Mononuclear cell (primary cell): Measurements from ENCODE around the gene STRADA. TPM values are rescaled to one million over a fixed set of nuclear protein-coding genes. Genes with fewer than 3 reads are reported as not detected.
A peak's percentile ranks its signal among the peaks of the same experiment; 100 is the strongest.

Experiments used
- H3K27me3 ChIP-seq: 2 replicates; pipeline ENCODE4 v1.6.0; 2011; ENCODE audit warnings: low read length, control low read depth; ENCODE audit not compliant: insufficient read depth
- H3K4me1 ChIP-seq: 2 replicates; pipeline ENCODE4 v1.5.1; 2011; ENCODE audit warnings: mild to moderate bottlenecking, low read length, control low read depth; ENCODE audit not compliant: insufficient read depth
- H3K4me3 ChIP-seq: 2 replicates; pipeline ENCODE4 v1.5.1; 2011; ENCODE audit warnings: mild to moderate bottlenecking, low read length, moderate library complexity
- H3K9me3 ChIP-seq: 2 replicates; pipeline ENCODE4 v1.5.1; 2011; ENCODE audit warnings: low read depth, mild to moderate bottlenecking, control low read depth, low read length
- total RNA-seq: library from RNA; depleted of rRNA; stranded (reverse); fragments of >200 nt; gene quantifications from one replicate; pipeline ENCODE4 v1.2.3, GENCODE V29; 2012

The STRADA gene, protein sequence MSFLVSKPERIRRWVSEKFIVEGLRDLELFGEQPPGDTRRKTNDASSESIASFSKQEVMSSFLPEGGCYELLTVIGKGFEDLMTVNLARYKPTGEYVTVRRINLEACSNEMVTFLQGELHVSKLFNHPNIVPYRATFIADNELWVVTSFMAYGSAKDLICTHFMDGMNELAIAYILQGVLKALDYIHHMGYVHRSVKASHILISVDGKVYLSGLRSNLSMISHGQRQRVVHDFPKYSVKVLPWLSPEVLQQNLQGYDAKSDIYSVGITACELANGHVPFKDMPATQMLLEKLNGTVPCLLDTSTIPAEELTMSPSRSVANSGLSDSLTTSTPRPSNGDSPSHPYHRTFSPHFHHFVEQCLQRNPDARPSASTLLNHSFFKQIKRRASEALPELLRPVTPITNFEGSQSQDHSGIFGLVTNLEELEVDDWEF
- 37.7 TPM for total RNA-seq

DNA sequence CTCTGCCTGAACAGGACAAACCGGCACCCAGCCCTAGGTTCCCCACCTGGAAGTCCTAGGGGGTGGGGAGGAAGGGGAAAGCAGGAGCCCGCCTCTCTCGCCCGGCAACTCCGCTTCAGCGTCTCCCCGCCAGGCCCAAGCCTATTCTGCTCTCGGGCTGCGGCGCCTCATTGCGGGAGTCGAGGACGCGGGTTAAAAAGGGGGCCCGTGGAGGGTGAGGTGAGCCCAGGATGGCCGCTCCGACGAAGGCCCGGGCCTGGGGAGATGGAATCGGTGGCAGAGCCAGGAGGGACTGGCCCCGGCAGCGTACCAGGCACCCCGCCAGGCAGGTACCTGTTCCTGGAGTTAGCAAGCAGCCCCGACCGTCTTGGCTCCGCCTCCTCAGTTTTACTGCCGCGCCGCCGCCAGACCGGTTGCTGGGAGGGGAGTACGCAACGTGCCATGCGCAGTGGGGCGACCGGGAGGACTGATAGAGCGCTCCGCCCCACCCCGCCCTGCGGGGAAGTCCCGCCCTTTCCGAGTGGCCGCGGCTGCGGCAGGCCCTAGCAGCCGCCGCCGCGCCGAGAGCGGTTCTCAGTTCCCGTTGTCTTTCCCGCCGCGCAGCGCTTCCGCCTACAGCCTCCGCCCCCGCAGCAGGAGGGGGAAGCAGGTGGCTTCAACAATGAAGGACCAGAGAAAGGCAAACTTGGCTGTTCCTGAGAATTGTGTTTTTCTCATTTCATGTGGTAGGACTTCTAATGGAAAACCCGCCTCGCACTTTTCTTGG lies at the start of gene STRADA:
Gene STRADA (minus strand): TSS at position 392 of the 766 bp plus-strand sequence. CDS start 13,430 bp downstream, outside the sequence.
- peak within 1 kb of the TSS; percentile 89 for H3K4me3 ChIP-seq
- no peaks in the 10 kb centered on the region for H3K27me3 ChIP-seq
- peaks cover 28% of the 10 kb centered on the region for H3K4me1 ChIP-seq
- no peaks in the 10 kb centered on the region for H3K9me3 ChIP-seq

DNA sequence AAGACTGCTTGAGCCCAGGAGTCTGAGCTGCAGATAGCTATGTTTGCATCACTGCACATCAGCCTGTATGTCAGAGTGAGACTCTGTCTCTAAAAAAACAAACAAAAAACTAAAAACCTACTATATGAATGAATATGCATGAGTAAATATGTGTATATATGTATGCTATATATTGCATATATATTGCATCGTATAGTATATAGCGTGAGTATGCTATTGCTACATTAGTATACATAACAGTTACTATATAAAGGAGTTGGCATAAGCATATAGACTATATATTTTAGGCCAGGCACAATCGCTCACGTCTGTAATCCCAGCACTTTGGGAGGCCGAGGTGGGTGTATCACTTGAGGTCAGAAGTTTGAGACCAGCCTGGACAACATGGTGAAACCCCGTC lies 48.5 kb upstream of the STRADA start:
- no peaks in the 10 kb centered on the region for H3K4me1 ChIP-seq
- no peaks in the 10 kb centered on the region for H3K27me3 ChIP-seq
- H3K9me3 ChIP-seq, result no peaks in the 10 kb centered on the region
- H3K4me3 ChIP-seq, result no peak overlapping the region

DNA sequence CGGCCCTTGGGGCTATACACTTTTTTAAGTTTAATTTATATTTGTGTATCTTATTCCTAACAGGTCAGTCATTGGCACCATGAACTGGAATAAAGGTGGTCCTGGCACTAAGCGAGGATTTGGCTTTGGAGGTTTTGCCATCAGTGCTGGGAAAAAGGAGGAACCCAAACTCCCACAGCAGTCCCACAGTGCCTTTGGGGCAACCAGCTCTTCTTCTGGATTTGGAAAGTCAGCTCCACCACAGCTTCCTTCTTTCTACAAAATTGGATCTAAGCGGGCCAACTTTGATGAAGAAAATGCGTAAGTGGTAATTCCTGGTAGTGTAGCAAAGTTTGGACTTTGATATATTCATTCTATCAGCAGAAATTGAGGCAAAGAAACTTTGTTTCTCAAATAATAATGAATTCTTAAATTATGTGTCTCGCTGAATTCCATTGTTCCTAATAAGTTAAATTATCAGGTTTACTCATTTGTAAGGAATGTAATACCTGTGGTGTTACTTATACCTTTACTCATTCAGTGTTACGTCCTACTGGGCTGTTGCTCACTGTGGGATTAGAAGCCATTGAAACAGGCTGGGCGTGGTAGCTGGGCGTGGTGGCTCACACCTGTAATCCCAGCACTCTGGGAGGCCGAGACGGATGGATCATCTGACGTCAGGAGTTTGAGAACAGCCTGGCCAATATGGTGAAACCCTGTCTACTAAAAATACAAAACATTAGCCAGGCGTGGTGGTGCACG lies 45.5 kb upstream of the STRADA start:
- H3K4me3 ChIP-seq, result no peak overlapping the region
- H3K4me1 ChIP-seq, result peaks cover 3% of the 10 kb centered on the region
- no peaks in the 10 kb centered on the region for H3K27me3 ChIP-seq
- H3K9me3 ChIP-seq, result no peaks in the 10 kb centered on the region

DNA sequence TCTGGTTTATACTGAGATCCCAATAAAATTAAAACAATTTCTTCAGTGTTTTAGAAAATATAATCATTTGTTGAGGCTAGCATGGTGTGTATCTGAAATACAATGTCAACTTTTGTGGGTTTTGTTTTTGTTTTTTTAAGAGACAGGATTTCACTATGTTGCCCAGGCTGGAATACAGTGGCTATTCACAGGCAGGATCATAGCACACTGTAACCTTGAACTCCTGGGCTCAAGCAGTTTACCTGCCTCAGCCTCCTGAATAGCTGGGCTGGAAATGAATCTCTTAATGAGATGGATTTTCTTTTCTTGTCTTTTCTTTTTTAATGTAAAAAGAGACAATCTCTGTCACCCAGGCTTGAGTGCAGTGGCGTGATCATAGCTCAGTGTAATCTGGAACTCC lies 44.5 kb upstream of the STRADA start:
- H3K4me1 ChIP-seq, result peaks cover 3% of the 10 kb centered on the region
- H3K4me3 ChIP-seq, result no peak overlapping the region
- H3K9me3 ChIP-seq, result no peaks in the 10 kb centered on the region
- H3K27me3 ChIP-seq, result no peaks in the 10 kb centered on the region

DNA sequence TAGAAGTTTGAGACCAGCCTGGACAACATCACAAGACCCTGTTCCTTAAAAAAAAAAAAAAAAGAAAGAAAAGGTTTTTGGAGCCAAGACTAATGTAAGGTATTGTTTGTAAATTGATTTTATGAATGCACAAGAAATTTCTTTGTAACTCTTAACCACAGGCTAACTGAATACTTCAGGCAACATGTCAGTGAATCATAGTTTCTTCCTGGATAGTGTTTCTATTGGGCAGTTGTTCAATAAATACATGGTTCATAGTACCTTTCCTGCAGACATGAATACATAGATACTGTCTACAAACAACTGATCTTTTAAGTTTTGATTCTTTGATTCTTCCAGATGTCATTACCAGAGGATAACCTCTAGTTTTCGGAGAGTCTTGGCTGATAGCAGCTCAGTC lies 44.0 kb upstream of the STRADA start:
- Histone ChIP-seq H3K9me3 (no peaks in the 10 kb centered on the region), H3K4me1 (peaks cover 3% of the 10 kb centered on the region), H3K27me3 (no peaks in the 10 kb centered on the region), H3K4me3 (no peak overlapping the region)

DNA sequence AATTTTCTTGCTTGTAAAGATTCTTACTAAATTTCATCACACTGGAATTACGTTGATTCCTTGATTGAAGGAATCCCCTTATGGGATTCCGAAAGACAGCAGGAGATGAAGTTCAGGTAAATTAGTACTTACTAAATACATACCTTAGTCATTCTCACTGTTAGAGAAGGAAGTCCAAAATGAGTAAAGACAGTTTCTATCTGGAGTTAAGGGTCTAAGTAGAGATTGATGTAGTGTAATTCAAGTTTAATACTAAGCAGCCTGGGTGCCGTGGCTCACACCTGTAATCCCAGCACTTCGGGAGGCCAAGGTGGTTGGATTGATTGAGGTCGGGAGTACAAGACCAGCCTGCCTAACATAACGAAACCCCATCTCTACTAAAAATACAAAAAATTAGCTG lies 41.9 kb upstream of the STRADA start:
- H3K27me3 ChIP-seq, result no peaks in the 10 kb centered on the region
- peaks cover 3% of the 10 kb centered on the region for H3K4me1 ChIP-seq
- H3K4me3 ChIP-seq, result no peak overlapping the region
- H3K9me3 ChIP-seq, result no peaks in the 10 kb centered on the region

DNA sequence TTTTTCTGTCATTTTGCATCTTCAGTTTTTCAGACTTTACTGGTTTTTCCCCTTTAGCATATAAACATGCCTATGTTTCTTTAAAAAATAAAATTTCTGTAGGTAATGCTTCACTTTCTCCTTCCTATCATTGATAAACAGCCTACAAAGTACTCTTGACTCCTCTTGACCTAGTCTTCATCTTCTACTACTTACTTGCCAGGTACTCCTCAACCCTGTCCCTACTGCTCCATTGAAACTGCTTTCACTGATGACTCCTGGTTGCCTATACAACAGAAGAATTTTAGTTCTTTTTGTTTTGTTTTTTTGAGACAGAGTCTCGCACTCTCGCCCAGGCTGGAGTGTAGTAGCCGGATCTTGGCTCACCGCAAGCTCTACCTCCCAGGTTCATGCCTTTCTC lies 39.3 kb upstream of the STRADA start:
- no peaks in the 10 kb centered on the region for H3K9me3 ChIP-seq
- H3K4me1 ChIP-seq, result peaks cover 15% of the 10 kb centered on the region
- H3K27me3 ChIP-seq, result no peaks in the 10 kb centered on the region
- no peak overlapping the region for H3K4me3 ChIP-seq

DNA sequence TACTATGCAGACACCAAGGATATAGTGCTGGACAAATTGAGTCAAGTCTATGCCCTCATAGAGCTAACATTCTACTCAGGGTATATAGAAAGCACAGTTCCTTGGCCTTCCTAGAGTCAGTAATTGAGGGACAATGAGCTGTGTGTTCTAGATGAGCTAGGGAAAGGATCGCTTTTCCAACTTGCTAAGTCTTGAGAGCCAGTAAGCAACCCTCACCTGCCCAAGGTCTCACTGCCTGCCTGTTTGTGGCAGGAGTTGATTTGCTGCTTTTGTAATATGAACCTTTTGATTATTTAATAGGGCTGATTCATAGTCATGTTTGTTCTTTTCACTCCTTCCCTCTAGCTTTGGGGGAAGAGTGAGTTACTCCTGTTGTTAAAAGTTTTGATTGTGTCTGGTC lies 38.9 kb upstream of the STRADA start:
- H3K4me3 ChIP-seq, result no peak overlapping the region
- no peaks in the 10 kb centered on the region for H3K9me3 ChIP-seq
- H3K4me1 ChIP-seq, result peaks cover 20% of the 10 kb centered on the region
- no peaks in the 10 kb centered on the region for H3K27me3 ChIP-seq

DNA sequence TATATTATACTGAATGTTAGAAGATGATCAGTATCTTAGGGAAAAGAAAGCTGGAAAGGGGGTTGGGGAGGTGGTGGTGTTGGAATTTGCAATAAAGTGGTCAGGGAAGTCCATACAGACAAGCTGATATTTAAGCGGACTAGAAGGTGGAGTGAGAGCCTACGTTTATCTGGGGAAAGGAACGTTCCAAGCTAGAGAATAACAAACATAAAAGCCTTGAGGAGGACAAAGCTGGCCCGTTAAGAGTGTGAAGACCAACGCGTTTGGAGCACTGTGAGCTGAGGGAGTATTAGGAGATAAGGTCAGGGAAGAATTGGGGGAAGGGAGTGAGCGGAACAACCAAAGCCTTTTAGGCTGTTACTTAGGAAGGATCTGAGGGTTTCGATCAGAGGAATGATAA lies 33.8 kb upstream of the STRADA start:
- peak overlapping the region; percentile 92 for H3K4me3 ChIP-seq
- no peaks in the 10 kb centered on the region for H3K27me3 ChIP-seq
- H3K9me3 ChIP-seq, result no peaks in the 10 kb centered on the region
- peaks cover 51% of the 10 kb centered on the region for H3K4me1 ChIP-seq

DNA sequence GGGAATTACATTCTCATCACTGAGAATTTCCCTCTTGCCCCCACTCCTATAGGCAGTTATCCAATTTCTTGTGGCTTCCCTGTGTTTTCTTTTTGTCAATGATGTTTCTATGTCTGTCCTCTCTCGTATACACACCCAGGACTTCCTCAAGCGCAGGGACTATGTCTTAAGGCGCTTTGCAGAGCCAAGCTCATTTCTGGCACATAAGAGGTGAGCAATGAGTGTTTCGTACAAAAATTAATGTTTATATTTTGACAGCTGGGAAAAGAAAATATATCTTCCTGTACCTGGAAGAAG lies 33.3 kb upstream of the STRADA start:
- no peaks in the 10 kb centered on the region for H3K27me3 ChIP-seq
- H3K4me1 ChIP-seq, result peaks cover 56% of the 10 kb centered on the region
- H3K4me3 ChIP-seq, result peak overlapping the region; percentile 92
- no peaks in the 10 kb centered on the region for H3K9me3 ChIP-seq

DNA sequence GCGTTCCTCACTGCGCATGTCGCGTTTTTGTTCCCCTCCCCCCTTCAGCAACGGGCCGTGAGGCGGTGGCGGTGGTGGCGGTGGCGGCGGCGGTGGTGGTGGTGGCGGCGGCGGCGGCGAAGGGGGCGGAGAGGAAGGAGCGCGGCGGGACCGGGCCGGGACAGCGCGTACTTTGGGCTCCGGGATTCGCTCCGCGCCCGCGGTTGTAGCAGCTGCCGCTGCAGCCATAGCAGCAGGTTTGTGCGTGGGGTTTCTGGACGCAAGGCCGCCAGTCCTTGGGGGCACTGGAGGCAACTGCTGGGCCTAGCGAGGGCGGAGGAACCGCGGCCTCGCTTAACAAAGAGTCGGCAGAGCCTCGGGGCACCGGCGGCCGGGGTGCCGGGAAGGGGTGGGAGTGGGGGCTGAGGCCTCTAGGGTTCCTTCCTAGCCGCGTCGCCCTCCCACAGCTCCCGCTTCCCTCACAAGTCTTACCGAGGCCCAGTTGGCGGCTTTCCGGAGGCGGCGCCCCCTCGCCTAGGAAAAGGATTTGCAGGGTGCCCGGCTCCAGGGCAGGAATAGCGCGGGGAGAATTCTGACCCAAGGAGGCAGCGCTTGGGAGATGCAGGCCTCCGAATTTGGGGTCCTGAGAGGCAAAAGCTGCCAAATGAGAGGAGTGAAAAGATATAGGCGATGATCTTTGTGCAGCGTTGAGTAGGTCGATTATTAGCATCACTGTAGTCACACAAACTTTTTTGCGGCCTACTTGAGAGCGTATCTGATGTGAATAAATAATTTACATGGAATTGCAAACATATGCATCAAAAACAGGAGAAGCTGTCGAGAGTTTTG lies 32.8 kb upstream of the STRADA start, which contains the start of gene DDX42:
Gene DDX42 (plus strand): TSS at position 30 of the 828 bp plus-strand sequence. CDS start 12,880 bp downstream, outside the sequence.
- H3K4me3 ChIP-seq, result peak within 1 kb of the TSS; percentile 92
- H3K9me3 ChIP-seq, result no peaks in the 10 kb centered on the region
- H3K4me1 ChIP-seq, result peaks cover 59% of the 10 kb centered on the region
- no peaks in the 10 kb centered on the region for H3K27me3 ChIP-seq

DNA sequence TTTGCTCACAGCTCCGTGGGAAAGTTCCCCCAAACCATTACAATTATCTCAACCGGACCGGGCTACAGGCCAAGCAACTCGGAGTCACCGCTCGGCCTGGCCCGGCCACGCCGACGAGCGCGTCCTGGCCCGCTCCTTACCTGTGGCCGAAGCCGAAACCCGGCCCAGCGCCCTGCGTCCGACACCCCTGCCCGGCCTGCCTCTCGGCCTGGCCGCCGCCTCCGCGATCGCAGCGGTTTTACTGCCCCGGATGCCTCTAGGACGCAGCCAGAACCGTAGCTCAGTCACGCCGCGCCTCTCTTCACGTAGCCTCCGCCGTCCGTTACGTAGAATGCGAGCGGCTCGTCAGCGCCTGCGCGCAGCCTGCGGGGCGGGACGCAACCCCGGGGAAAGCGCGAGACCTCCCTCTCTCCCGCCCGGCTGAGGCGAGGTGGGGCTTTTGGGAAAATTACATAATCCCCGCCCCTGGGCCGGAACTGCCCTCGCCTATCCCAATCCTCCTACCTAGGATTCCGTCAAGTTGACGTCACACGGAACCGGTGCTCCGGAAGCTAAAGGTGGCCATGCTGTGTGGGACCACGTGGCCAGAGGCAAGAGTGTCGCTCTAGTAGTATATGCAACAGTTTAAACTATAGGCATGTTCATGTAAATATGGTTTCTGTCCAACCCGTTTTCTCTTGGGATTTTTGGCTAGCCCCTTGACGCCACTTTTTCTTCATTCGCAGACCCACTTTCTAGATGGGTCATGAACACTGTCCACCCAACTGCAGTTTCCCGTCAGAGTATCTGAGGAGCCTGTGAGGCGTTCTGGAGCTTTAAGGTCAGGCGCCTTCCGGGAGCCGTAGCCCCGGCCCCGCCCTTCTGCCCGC lies 31.9 kb upstream of the STRADA start, which contains the start of gene CCDC47:
Gene CCDC47 (minus strand): TSS at position 326 of the 869 bp plus-strand sequence. CDS start 7,422 bp downstream, outside the sequence.
- peak within 1 kb of the TSS; percentile 92 for H3K4me3 ChIP-seq
- H3K9me3 ChIP-seq, result no peaks in the 10 kb centered on the region
- no peaks in the 10 kb centered on the region for H3K27me3 ChIP-seq
- peaks cover 59% of the 10 kb centered on the region for H3K4me1 ChIP-seq

DNA sequence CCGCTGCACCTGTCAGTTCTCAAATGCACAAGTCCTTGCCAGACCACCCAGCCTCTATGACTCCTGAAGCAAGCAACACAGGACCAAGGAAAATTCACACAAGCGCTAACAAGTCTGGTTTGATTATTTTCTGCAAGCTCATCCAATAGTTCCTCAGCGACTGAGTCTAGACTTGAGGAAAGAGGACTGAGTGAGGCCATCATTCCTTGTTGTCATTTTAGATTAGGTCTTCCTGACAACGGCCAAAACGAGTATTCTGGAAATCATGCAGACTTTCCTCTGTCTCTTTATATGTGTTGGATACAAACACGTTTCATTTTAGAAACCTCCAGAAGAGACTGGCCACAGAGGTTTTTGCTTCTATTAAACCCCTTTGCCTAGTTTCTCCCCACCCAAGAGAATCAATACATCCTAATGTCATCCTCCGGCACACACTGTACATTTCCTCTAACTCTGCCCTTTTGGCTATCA lies 31.2 kb upstream of the STRADA start:
- Histone ChIP-seq H3K4me1 (peaks cover 59% of the 10 kb centered on the region), H3K9me3 (no peaks in the 10 kb centered on the region), H3K27me3 (no peaks in the 10 kb centered on the region), H3K4me3 (peak overlapping the region; percentile 92)
